Inferior parietal cortex (tissue), 1 donor: ENCODE results near the gene MARCHF4.

Experiments
- DNase-seq: peaks from one replicate; pipeline ENCODE4 v3.0.0-alpha.2; 2016; ENCODE audit errors: extremely low spot score

The MARCHF4 gene

GRCh38 chr2:216350214-216350791, 22.0 kb downstream of the MARCHF4 start:
- no peak for DNase-seq

- DNase-seq: no peak
These were observed 22.9 kb downstream of the MARCHF4 start for GRCh38 chr2:216349366-216349765.

GRCh38 chr2:216348756-216349308, 23.5 kb downstream of the MARCHF4 start:
- no peak for DNase-seq

GRCh38 chr2:216346781-216347180, 25.5 kb downstream of the MARCHF4 start:
- DNase-seq: no peak

GRCh38 chr2:216345846-216346245, 26.4 kb downstream of the MARCHF4 start:
- DNase-seq: no peak

- no peak for DNase-seq
These were observed 27.4 kb downstream of the MARCHF4 start for GRCh38 chr2:216344950-216345300.

- DNase-seq: no peak
These were observed 27.9 kb downstream of the MARCHF4 start for GRCh38 chr2:216344206-216344949.

- no peak for DNase-seq
These were observed 28.9 kb downstream of the MARCHF4 start for GRCh38 chr2:216343221-216343980.

GRCh38 chr2:216341121-216341520, 31.2 kb downstream of the MARCHF4 start:
- DNase-seq: no peak

GRCh38 chr2:216340280-216340631, 32.0 kb downstream of the MARCHF4 start:
- DNase-seq: no peak

- DNase-seq: no peak
These were observed 32.6 kb downstream of the MARCHF4 start for GRCh38 chr2:216339456-216340279.

GRCh38 chr2:216335252-216335651, 37.0 kb downstream of the MARCHF4 start:
- DNase-seq: no peak

- no peak for DNase-seq
These were observed 43.9 kb downstream of the MARCHF4 start for GRCh38 chr2:216328347-216328746.

GRCh38 chr2:216327447-216327935, 44.8 kb downstream of the MARCHF4 start:
- DNase-seq: no peak
